Common myeloid progenitor, CD34-positive (primary cell): ENCODE measurements around the gene BLOC1S5.

Experiments
- CTCF ChIA-PET: fragments of 350-600 bp; sonication (Branson Sonifier 250); formaldehyde crosslinking; loops from one replicate; lab custom pipeline; 2021; ENCODE audit warnings: antibody characterized with exemption; lab: Charles Lee
- POLR2A ChIA-PET: fragments of 350-600 bp; sonication (Branson Sonifier 250); formaldehyde crosslinking; loops from one replicate; lab custom pipeline; 2021; ENCODE audit warnings: antibody characterized with exemption; lab: Charles Lee
- DNase-seq, 3 donors: peaks; one replicate each; pipeline versions ENCODE4 v3.0.0 to v3.0.0-alpha.2; 2013
- H3K27ac ChIP-seq, 2 experiments: 1 replicate in 1 of 2; 2 replicates in 1 of 2; pipeline ENCODE4 v1.7.0; 2013; ENCODE audit warnings: inconsistent platforms in 2 of 2, low read length in 2 of 2, mild to moderate bottlenecking in 2 of 2, low read depth in 1 of 2, moderate library complexity in 1 of 2; ENCODE audit not compliant: severe bottlenecking in 2 of 2, insufficient read depth in 1 of 2, poor library complexity in 1 of 2
- H3K27me3 ChIP-seq, 5 experiments: replicated peaks in 2 of 5; 1 replicate in 3 of 5; 2 replicates in 2 of 5; pipeline versions ENCODE4 v1.6.1 to v1.7.0; 2013; ENCODE audit warnings: low read length in 4 of 5, mild to moderate bottlenecking in 2 of 5, moderate library complexity in 2 of 5, inconsistent platforms in 1 of 5; ENCODE audit not compliant: insufficient read depth in 5 of 5, control insufficient read depth in 4 of 5
- H3K36me3 ChIP-seq, 4 experiments: 1 replicate in 2 of 4; 2 replicates in 2 of 4; pipeline versions ENCODE4 v1.6.1 to v1.7.0; 2013; ENCODE audit warnings: low read length in 3 of 4, control low read depth in 1 of 4, mild to moderate bottlenecking in 1 of 4; ENCODE audit not compliant: control insufficient read depth in 4 of 4, insufficient read depth in 4 of 4
- H3K4me1 ChIP-seq, 4 experiments: 1 replicate in 3 of 4; 2 replicates in 1 of 4; pipeline versions ENCODE4 v1.6.1 to v1.7.1; 2013; ENCODE audit warnings: low read length in 3 of 4, mild to moderate bottlenecking in 3 of 4, control low read depth in 1 of 4, inconsistent platforms in 1 of 4, moderate library complexity in 1 of 4; ENCODE audit not compliant: control insufficient read depth in 4 of 4, insufficient read depth in 4 of 4; ENCODE audit errors: control extremely low read depth in 1 of 4
- H3K4me3 ChIP-seq, 7 experiments: 1 replicate in 4 of 7; 2 replicates in 3 of 7; pipeline versions ENCODE4 v1.5.1 to v1.7.0; 2013; ENCODE audit warnings: mild to moderate bottlenecking in 7 of 7, low read length in 6 of 7, moderate library complexity in 6 of 7, inconsistent platforms in 2 of 7, low read depth in 2 of 7, control low read depth in 1 of 7; ENCODE audit not compliant: insufficient read depth in 4 of 7, control insufficient read depth in 1 of 7; ENCODE audit errors: extremely low read depth in 1 of 7
- H3K9me3 ChIP-seq, 5 experiments: 1 replicate in 4 of 5; 2 replicates in 1 of 5; pipeline versions ENCODE4 v1.6.1 to v1.7.1; 2013; ENCODE audit warnings: low read length in 4 of 5, mild to moderate bottlenecking in 2 of 5, inconsistent platforms in 1 of 5, low read depth in 1 of 5, moderate library complexity in 1 of 5; ENCODE audit not compliant: control insufficient read depth in 4 of 5, insufficient read depth in 2 of 5; ENCODE audit errors: control extremely low read depth in 1 of 5
- WGBS: methylation state at CpG from one replicate; pipeline ENCODE4 v1.1.5; 2013; ENCODE audit not compliant: insufficient coverage; 5-methylcytosine and 5-hydroxymethylcytosine counted together

The BLOC1S5 gene

GRCh38 chr6:8087870-8088754 is 23.9 kb upstream of the BLOC1S5 start:
- H3K4me3 ChIP-seq: no peak overlapping the region
- ChIA-PET CTCF (no interaction called here), POLR2A (no interaction called here)
- peaks cover 25 to 73% (median 47%) of the 10 kb centered on the region in 4 experiments for H3K36me3 ChIP-seq
- no peaks in the 10 kb centered on the region for H3K4me1 ChIP-seq
- no peaks in the 10 kb centered on the region for H3K27me3 ChIP-seq
- peaks cover 0 to 9% (median 7%) of the 10 kb centered on the region in 5 experiments for H3K9me3 ChIP-seq
- 100% methylated on average over 2 of the region's 5 CpGs for WGBS
- H3K27ac ChIP-seq: no peak overlapping the region
- DNase-seq: no peak

GRCh38 chr6:8086755-8087306 is 22.6 kb upstream of the BLOC1S5 start:
- no peak for DNase-seq
- ChIA-PET POLR2A (no interaction called here), CTCF (no interaction called here)
- Histone ChIP-seq H3K27me3 (no peaks in the 10 kb centered on the region), H3K4me1 (no peaks in the 10 kb centered on the region), H3K36me3 (peaks cover 27 to 76% (median 45%) of the 10 kb centered on the region in 4 experiments), H3K27ac (no peak overlapping the region), H3K9me3 (peaks cover 0 to 9% (median 7%) of the 10 kb centered on the region in 5 experiments), H3K4me3 (no peak overlapping the region)
- 98% methylated on average over 5 of the region's 9 CpGs for WGBS

- H3K4me1 ChIP-seq: peaks cover 0 to 5% (median 0%) of the 10 kb centered on the region in 4 experiments
- WGBS: 80% methylated on average over 1 of the region's 2 CpGs
- no peak overlapping the region for H3K27ac ChIP-seq
- ChIA-PET CTCF (interaction anchor here (0.9 to 1.1 kb wide), 2 partner anchors 10 to 25 kb away, joined by 3 read pairs; no protein-coding TSS in a partner anchor), POLR2A (no interaction called here)
- H3K9me3 ChIP-seq: peaks cover 0 to 7% (median 5%) of the 10 kb centered on the region in 5 experiments
- no peaks in the 10 kb centered on the region for H3K27me3 ChIP-seq
- H3K36me3 ChIP-seq: peaks cover 22 to 62% (median 38%) of the 10 kb centered on the region in 4 experiments
- H3K4me3 ChIP-seq: no peak overlapping the region
- no peak for DNase-seq
These were observed 20.9 kb upstream of the BLOC1S5 start for GRCh38 chr6:8085053-8085511.

- ChIA-PET POLR2A (no interaction called here), CTCF (interaction anchor here (0.9 to 1.1 kb wide), 2 partner anchors 9 to 26 kb away, joined by 3 read pairs; no protein-coding TSS in a partner anchor)
- H3K27ac ChIP-seq: no peak overlapping the region
These were observed 20.4 kb upstream of the BLOC1S5 start for GRCh38 chr6:8084586-8084985.

GRCh38 chr6:8082954-8083858 is 19.0 kb upstream of the BLOC1S5 start:
- Histone ChIP-seq H3K27me3 (no peaks in the 10 kb centered on the region), H3K4me3 (no peak overlapping the region), H3K36me3 (peaks cover 14 to 50% (median 22%) of the 10 kb centered on the region in 4 experiments), H3K9me3 (peaks cover 0 to 1% (median 0%) of the 10 kb centered on the region in 5 experiments), H3K4me1 (peaks cover 0 to 5% (median 0%) of the 10 kb centered on the region in 4 experiments), H3K27ac (no peak overlapping the region)
- ChIA-PET CTCF (no interaction called here), POLR2A (no interaction called here)
- DNase-seq: no peak
- 100% methylated on average over 9 of the region's 11 CpGs for WGBS

More at GRCh38 chr6:8084586-8084985, 20.4 kb upstream of the BLOC1S5 start:
- no peaks in the 10 kb centered on the region for H3K27me3 ChIP-seq
- no CpG with 5 or more reads among the region's 4 CpGs for WGBS
- H3K4me1 ChIP-seq: peaks cover 0 to 5% (median 0%) of the 10 kb centered on the region in 4 experiments
- H3K9me3 ChIP-seq: peaks cover 0 to 7% (median 5%) of the 10 kb centered on the region in 5 experiments
- DNase-seq: no peak
- no peak overlapping the region for H3K4me3 ChIP-seq
- peaks cover 22 to 60% (median 34%) of the 10 kb centered on the region in 4 experiments for H3K36me3 ChIP-seq

- CTCF ChIA-PET: interaction anchor here (1.0 kb wide), 1 partner anchor 10 kb away, joined by 3 read pairs; no protein-coding TSS in a partner anchor
- no CpG with 5 or more reads among the region's 1 CpG for WGBS
- H3K4me3 ChIP-seq: no peak overlapping the region
These were observed 18.4 kb upstream of the BLOC1S5 start for GRCh38 chr6:8082572-8082953.

More at GRCh38 chr6:8082572-8082953, 18.4 kb upstream of the BLOC1S5 start:
- H3K36me3 ChIP-seq: peaks cover 8 to 43% (median 16%) of the 10 kb centered on the region in 4 experiments
- POLR2A ChIA-PET: no interaction called here
- H3K9me3 ChIP-seq: no peaks in the 10 kb centered on the region
- no peak overlapping the region for H3K27ac ChIP-seq
- peaks cover 0 to 5% (median 0%) of the 10 kb centered on the region in 4 experiments for H3K4me1 ChIP-seq
- no peaks in the 10 kb centered on the region for H3K27me3 ChIP-seq
- no peak for DNase-seq
